Measurements from ENCODE around the gene TVP23C.
"Not testable (repeated sequence)": the region's sequence is repeated elsewhere in the genome, so short reads cannot be mapped to it uniquely, and the experiment has no call there.

- TF ChIP-seq, protein P1, sequence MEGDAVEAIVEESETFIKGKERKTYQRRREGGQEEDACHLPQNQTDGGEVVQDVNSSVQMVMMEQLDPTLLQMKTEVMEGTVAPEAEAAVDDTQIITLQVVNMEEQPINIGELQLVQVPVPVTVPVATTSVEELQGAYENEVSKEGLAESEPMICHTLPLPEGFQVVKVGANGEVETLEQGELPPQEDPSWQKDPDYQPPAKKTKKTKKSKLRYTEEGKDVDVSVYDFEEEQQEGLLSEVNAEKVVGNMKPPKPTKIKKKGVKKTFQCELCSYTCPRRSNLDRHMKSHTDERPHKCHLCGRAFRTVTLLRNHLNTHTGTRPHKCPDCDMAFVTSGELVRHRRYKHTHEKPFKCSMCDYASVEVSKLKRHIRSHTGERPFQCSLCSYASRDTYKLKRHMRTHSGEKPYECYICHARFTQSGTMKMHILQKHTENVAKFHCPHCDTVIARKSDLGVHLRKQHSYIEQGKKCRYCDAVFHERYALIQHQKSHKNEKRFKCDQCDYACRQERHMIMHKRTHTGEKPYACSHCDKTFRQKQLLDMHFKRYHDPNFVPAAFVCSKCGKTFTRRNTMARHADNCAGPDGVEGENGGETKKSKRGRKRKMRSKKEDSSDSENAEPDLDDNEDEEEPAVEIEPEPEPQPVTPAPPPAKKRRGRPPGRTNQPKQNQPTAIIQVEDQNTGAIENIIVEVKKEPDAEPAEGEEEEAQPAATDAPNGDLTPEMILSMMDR (IDR thresholded peaks at IDR 0.05; ENCODE audit: insufficient read depth, low read depth, low read length) = not testable (repeated sequence)
- not testable (repeated sequence) for TF ChIP-seq EZH2 (IDR thresholded peaks at IDR 0.05; ENCODE audit: insufficient read depth, low read length)
These were observed 13.7 kb downstream of the TVP23C start for GRCh38 chr17:15549552-15549951.

Measured in astrocyte (in vitro differentiated cells and primary cell).